ENCODE measurements around the gene DMAP1.
A peak's percentile ranks its signal among the peaks of the same experiment; 100 is the strongest.

DMAP1 gene

GRCh38 chr1:44237721-44238457 lies 24.6 kb downstream of the DMAP1 start:
- TF ChIP-seq POLR2A (IDR thresholded peaks at IDR 0.05; ENCODE audit: low read length) (no peak), GATA1 (IDR thresholded peaks at IDR 0.05; ENCODE audit: low read depth, low read length) (no peak)
- DNase-seq, result peak; percentile 75 to 78

DNA sequence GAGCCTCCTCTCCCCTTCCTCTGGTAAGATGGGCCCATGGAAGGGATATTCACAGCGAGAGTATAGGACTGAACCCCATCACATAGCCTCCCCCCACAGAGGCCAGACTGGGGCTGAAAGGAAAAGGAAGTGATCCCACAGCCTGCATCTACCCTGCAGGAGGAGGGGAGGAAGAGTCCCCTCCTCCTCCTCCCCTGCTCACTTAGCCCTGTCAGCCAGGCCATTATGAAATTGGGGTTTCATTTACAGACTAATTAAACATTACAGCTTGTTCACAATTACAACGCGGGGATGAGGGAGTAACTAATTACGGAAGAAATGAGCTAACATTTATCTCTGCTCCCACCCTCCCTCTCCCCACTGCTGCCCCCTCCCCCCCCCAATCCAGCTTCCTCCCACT lies 25.4 kb downstream of the DMAP1 start:
- no peak for TF ChIP-seq POLR2A (IDR thresholded peaks at IDR 0.05; ENCODE audit: low read length)
- DNase-seq, result no peak

GRCh38 chr1:44239331-44239960 lies 26.2 kb downstream of the DMAP1 start:
- TF ChIP-seq POLR2A (IDR thresholded peaks at IDR 0.05; ENCODE audit: low read length) (no peak), GATA1 (IDR thresholded peaks at IDR 0.05; ENCODE audit: low read depth, low read length) (no peak)
- peak; percentile 47 to 54 for DNase-seq

DNA sequence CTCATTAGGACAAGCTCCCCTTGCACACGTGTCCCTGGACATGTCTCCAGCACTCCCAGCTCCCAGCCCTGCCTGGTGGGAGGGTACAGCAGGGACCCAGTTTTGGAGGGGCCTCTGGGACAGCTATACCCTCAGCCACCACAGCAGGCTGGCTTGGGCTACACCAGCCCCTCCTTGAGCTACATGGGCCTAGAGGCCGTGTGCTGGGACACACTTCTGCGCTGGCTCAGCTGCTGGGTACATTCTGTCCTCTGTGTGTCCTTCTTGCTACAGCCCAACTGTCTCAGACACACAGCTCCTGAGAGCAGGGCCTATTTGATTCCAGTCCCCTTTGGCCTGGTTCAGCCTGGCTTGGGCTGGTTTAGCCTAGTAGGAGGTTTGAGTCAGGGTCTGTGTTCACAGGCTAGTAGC lies 26.7 kb downstream of the DMAP1 start:
- DNase-seq, result no peak

GRCh38 chr1:44240802-44241671 lies 27.8 kb downstream of the DMAP1 start:
- peak in 1 of 2 experiments; percentile 16 for DNase-seq
- no peak for TF ChIP-seq GATA1 (IDR thresholded peaks at IDR 0.05; ENCODE audit: low read depth, low read length)
- TF ChIP-seq POLR2A (IDR thresholded peaks at IDR 0.05; ENCODE audit: low read length), result no peak

More for the DNA sequence above, 26.7 kb downstream of the DMAP1 start:
- TF ChIP-seq GATA1 (IDR thresholded peaks at IDR 0.05; ENCODE audit: low read depth, low read length) (no peak), POLR2A (IDR thresholded peaks at IDR 0.05; ENCODE audit: low read length) (no peak)

- TF ChIP-seq POLR2A (IDR thresholded peaks at IDR 0.05; ENCODE audit: low read length), result no peak
- no peak for TF ChIP-seq GATA1 (IDR thresholded peaks at IDR 0.05; ENCODE audit: low read depth, low read length)
- no peak for DNase-seq
These were observed 29.5 kb downstream of the DMAP1 start for GRCh38 chr1:44242746-44243145.

DNA sequence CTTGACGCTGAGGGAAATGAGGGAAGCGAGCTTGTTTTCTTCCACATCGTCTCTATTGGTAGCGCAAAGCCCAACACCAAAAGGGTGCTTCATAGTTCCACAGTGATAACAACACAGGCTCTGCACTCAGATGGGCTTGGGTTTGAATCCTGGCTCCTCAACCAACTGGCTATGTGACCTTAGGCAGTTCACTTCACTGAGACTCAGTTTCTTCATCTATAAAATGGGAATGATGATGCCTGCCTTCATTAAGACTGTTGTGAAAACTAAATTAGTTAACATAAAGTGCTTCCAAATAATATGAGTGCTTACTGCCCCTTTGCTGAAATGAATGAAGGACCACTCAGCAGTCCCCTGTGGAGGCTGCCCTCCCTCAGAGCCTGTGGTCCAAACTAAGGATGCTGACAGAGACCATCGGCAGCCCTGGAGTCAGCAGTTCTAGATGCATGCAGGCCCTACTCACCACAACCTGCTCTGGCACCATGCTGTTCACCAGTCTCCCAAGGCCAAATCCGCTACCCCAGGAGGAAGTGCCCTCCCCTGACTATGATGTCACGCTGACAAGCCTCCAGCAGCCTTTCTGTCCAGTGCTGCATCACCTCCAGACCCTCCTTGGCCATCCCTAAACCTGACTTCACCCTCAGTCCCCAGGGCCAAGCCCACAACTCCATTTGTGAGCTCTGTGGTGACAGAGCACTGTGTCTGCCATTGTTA lies 30.7 kb downstream of the DMAP1 start:
- no peak for DNase-seq
- TF ChIP-seq GATA1 (IDR thresholded peaks at IDR 0.05; ENCODE audit: low read depth, low read length) (no peak), POLR2A (IDR thresholded peaks at IDR 0.05; ENCODE audit: low read length) (no peak)

DNA sequence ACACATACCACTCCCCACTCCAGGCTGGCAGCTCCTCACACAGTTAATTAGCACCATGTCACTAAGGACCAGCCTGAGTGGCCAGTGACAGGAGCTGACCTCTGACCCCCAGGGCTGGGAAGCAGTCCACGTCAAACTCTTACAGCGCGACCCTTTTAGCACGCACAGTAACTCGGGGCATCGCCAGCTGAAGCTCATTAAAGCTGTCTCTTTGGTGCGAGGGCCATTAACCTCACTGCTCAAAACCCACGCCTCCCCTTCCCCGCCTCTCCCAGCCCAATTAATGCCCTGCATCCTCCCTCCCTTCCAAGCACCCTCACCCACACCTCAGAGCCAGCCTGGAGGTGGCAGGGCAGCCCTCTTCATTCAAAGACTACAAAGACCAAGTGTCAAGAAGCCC lies 31.7 kb downstream of the DMAP1 start:
- no peak for DNase-seq

GRCh38 chr1:44246806-44247205 lies 33.5 kb downstream of the DMAP1 start:
- TF ChIP-seq GATA1 (IDR thresholded peaks at IDR 0.05; ENCODE audit: low read depth, low read length) (no peak), POLR2A (IDR thresholded peaks at IDR 0.05; ENCODE audit: low read length) (no peak)
- DNase-seq, result no peak

More for the DNA sequence above, 31.7 kb downstream of the DMAP1 start:
- TF ChIP-seq GATA1 (IDR thresholded peaks at IDR 0.05; ENCODE audit: low read depth, low read length), result no peak

GRCh38 chr1:44249543-44249942 lies 36.3 kb downstream of the DMAP1 start:
- no peak for TF ChIP-seq POLR2A (IDR thresholded peaks at IDR 0.05; ENCODE audit: low read length)
- DNase-seq, result no peak

GRCh38 chr1:44250068-44250781 lies 37.0 kb downstream of the DMAP1 start:
- peak; percentile 21 to 33 for DNase-seq
- TF ChIP-seq GATA1 (IDR thresholded peaks at IDR 0.05; ENCODE audit: low read depth, low read length) (no peak), POLR2A (IDR thresholded peaks at IDR 0.05; ENCODE audit: low read length) (no peak)

GRCh38 chr1:44251486-44251885 lies 38.2 kb downstream of the DMAP1 start:
- no peak for DNase-seq
- TF ChIP-seq GATA1 (IDR thresholded peaks at IDR 0.05; ENCODE audit: low read depth, low read length) (no peak), POLR2A (IDR thresholded peaks at IDR 0.05; ENCODE audit: low read length) (no peak)

- TF ChIP-seq POLR2A (IDR thresholded peaks at IDR 0.05; ENCODE audit: low read length) (no peak), GATA1 (IDR thresholded peaks at IDR 0.05; ENCODE audit: low read depth, low read length) (no peak)
- no peak for DNase-seq
These were observed 38.9 kb downstream of the DMAP1 start for GRCh38 chr1:44251989-44252671.
